HG02852 (cell line): ENCODE data around the gene MT1H.

Source experiments
- ATAC-seq: cut with Tn5 transposase; IDR thresholded peaks from one replicate; pipeline ENCODE4 v1.9.1; 2021; ENCODE audit warnings: mild to moderate bottlenecking, moderate library complexity; ENCODE audit not compliant: unreplicated experiment

MT1H gene

DNA sequence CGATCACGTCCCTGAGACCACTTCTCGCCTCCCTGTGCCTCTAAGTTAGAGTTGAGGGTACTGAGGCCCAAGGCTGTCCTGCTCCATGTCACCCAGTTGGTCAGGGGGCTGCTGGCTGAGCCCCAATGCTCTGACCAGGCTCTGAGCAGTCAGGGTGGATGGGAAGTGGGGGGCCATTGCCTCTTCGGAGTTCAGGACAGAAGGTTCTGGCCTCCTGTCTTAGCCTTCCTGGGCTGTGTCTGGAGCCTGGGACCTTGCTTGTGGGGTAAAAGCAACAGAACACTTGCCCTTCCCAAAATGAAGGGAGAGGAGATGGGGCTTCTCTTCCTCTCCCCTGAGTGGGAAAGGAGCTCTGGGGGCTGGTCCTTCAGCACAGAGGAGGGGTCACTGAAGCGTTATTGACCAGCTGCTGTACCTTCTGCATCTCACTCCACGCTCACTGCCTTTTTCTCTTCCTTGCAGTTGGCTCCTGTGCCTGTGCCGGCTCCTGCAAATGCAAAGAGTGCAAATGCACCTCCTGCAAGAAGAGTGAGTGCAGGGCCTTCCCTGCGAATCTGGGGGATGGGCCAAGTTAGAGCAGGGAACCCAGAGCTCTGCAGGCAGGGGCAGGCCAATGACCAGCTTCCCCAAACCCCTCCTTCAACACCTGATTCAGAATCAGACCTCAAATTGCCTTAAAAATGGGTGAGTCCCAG lies 13.2 kb downstream of the MT1H start:
- ATAC-seq = peak; percentile 7

DNA sequence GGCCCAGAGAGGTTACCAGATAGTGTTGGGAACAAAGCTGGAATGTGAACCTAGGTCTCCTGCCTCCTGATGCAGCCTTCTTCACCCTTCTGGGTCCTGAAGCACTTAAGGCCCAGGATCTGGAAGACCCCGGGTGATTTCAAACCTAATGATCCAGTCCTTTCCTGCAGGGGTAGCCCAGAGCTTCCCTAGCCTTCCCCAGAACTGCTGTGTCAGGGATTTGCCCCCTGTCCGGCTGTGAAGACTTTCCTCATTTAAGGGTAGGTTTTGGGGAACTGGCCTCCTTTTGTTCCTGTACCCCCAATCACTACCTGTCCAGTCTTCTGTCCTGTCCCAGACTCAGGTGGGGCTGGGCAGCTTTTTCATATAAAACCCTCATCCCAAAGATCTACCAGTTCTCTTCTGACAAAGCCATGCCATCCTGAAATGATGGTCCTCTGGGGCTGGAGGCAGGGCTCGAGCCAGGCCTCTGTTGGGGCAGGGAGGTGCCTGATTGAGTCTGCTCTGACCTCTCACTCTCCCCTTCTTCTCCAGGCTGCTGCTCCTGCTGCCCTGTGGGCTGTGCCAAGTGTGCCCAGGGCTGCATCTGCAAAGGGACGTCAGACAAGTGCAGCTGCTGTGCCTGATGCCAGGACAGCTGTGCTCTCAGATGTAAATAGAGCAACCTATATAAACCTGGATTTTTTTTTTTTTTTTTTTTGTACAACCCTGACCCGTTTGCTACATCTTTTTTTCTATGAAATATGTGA lies 14.0 kb downstream of the MT1H start:
- no peak for ATAC-seq

- no peak for ATAC-seq
These were observed 14.8 kb downstream of the MT1H start for GRCh38 chr16:56684256-56684925.

- no peak for ATAC-seq
These were observed 15.4 kb downstream of the MT1H start for GRCh38 chr16:56684926-56685590.

GRCh38 chr16:56686758-56687157 lies 17.1 kb downstream of the MT1H start:
- no peak for ATAC-seq

DNA sequence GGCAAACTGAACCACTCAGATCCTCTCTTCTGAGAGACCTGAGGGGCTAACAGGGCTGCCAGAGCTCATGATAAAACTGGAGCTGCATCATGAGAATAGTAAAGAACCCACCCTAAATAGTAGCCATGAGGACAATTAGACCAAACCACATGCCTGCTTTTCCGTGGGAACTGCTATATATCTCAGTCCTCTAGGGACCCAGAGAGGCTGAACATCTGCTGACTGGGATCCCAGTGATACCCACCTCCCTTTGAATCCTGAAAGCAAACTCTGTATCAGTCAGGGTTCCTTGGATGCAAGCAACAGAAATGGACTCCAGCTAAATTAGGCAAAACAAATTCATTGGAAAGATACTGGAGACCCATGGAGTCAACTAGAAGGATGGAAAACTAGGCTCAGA lies 19.1 kb downstream of the MT1H start:
- ATAC-seq = no peak

DNA sequence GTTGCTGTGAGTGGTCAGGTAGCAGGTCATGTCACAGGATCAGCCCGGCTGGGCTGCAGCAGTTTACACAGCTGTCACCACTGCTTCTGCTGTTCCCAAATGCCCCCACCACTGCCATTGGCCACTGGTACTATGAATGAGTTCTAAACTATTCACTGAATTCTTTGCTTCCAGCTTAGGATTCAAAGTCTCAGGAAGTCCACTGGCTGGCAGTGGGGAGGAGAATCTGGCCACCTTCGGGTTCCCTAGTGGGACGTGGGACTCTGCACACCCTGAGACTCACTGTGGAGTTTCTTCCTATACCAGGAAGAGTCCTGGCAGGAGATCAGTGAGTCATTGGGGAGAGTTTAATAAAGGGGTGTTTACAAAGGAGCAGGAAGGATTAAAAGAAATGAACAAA lies 19.6 kb downstream of the MT1H start:
- no peak for ATAC-seq

DNA sequence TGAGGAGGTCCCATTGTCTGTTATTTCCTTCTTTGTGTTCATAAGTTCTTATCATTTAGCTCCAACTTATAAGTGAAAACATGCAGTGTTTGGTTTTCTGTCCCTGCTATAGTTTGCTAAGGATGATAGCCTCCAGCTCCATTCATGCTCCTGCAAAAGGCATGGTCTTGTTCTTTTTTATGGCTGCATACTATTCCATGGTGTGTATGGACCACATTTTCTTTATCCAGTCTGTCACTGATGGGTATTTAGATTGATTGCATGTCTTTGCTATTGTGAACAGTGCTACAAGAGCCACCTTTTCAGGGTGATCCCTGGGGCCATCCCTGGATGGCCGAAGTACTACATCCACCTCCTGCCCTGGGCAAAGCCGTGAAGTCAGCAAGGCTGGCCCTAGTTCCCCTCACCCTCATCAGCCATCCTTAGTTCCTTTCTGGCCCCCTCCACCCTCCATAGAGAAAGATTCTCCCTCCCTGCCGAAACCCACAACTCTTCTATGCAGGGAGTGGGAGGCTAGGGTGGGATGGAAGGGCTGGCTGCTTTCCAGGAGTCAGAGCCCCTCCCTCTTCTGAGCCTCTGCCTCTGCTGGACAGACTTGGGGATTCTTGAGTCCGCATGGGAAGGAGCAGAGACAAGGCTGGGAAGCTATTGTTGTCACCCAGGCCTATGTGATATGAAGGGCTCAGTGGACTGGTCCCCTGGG lies 21.0 kb downstream of the MT1H start:
- no peak for ATAC-seq

GRCh38 chr16:56691885-56692284 lies 22.3 kb downstream of the MT1H start:
- ATAC-seq = no peak

- ATAC-seq = no peak
These were observed 25.6 kb downstream of the MT1H start for GRCh38 chr16:56695246-56695645.

GRCh38 chr16:56697456-56698155 lies 28.0 kb downstream of the MT1H start:
- ATAC-seq = no peak

DNA sequence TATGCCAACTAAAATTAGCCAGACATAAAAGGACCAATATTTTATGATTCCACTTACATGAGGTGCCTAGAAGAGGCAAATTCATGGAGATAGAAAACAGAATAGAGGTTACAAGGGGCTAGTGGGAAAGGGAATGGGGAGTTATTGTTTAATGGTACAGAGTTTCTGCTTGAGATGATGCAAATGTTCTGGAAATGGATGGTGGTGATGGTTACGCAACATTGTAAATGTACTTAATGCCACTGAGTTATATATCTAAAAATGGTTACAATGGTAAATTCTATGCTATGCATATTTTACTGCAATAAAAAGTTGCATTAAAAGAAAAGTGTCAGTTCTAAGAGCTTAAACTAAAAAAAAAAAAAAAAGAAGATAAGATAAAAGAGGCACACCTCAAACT lies 30.6 kb downstream of the MT1H start:
- ATAC-seq = no peak

DNA sequence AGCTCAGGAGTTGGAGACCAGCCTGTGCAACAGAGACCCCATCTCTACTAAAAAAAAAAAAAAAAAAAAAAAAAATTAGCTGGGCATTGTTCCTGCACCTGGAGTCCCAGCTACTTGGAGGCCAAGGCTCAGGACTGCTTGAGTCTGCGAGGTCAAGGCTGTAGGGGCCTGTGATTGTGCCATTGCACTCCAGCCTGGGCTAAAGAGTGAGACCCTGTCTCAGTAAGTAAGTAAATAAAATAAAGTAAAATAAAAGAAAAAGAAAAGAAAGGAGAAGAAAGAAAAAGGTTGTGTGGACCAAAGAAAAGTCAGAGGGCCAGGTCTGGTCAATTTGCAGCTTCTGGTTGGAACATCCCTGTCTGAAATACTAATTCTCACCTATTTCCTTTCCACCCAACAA lies 31.0 kb downstream of the MT1H start:
- no peak for ATAC-seq

- ATAC-seq = no peak
These were observed 31.9 kb downstream of the MT1H start for GRCh38 chr16:56701534-56701933.

- no peak for ATAC-seq
These were observed 33.2 kb downstream of the MT1H start for GRCh38 chr16:56702836-56703235.

DNA sequence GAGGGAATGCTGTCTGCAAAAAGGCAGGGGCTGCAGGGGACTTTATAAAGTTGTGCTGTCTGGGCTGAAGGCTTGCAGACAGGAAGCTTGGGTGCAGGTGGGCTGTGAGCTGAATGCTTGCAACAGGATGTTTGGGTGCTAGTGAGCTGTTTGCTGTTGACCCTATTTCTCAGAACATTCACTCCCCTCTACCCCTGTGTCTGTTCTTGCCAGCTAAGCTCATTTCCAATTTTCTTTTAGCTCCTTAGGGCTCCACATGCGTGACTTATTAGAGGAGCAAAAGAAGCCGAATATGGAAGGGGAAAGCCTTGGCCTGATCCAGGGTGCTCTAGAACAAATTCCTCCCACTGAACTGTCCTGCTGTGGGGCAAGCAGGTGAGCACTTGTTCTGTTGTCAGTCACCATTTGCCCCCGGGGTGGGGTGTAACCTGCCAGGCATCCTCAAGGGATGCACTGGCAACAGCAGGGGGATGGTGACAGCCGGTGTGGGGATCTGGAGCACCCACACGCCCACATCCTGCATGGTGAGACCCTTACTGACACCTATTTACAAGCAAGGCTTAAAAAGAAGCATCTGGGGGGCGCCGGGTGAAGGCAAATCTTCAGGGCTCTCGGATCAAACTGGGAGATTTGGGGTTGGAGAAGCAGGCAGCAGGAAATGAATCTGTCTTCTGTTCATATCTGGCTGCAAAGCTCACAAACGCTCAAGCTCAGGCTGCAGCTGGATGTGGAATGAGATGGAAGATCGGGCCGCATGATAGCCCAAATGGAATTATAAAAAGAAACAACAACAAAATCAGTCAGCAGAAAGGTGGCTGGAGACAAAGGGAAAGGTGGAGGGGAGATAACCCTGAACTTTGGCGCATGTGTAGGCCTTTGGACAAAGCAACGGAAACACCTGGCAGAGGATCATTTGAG lies 39.2 kb downstream of the MT1H start:
- no peak for ATAC-seq

- ATAC-seq = no peak
These were observed 39.9 kb downstream of the MT1H start for GRCh38 chr16:56709443-56710040.

GRCh38 chr16:56710181-56710737 lies 40.6 kb downstream of the MT1H start:
- no peak for ATAC-seq

- ATAC-seq = no peak
These were observed 42.2 kb downstream of the MT1H start for GRCh38 chr16:56711862-56712261.
